ENCODE results near the gene PLCH1. TPM values are rescaled to one million over a fixed set of nuclear protein-coding genes. Genes with fewer than 3 reads are reported as not detected.

Gene PLCH1
- total and polyA plus RNA-seq, 2 donors (not counting 1 experiment from before 2014, with no cell fraction given): 0.27 TPM; not detected in 1

DNA sequence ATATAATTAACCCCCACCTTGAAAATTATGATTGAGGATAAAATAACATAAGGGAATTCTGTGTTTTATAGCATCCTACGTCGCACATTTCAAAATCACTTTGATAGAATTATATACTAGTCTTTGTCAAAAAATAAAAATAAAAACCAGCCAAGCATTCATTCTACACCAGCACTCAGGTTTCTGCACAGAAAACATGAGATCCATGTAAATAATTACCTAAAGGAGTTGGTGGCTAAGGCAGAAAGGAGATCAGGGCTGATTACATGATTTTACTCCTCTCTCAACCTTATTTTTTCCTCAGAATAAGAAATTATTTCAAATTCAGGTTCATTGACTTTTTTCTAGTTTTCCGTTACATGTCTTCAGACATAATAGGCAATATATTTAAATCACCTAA, 194.5 kb downstream of the PLCH1 start:
- H3K27me3 Mint-ChIP-seq: no peaks in the 10 kb centered on the region
- no CpG with 5 or more reads among the region's 3 CpGs for WGBS (ENCODE audit: insufficient coverage)
- Histone ChIP-seq H2AFZ (ENCODE audit: insufficient read depth, low read depth, low read length, poor library complexity, severe bottlenecking) (no peak overlapping the region), H3K4me2 (replicated peaks; ENCODE audit: low read depth, low read length, poor library complexity, severe bottlenecking) (no peak overlapping the region), H3K79me2 (ENCODE audit: control insufficient read depth, insufficient read depth, low read length) (no peaks in the 10 kb centered on the region), H3K27ac (ENCODE audit: low read length in 2 of 2) (no peak overlapping the region), H3K9me3 (ENCODE audit: control extremely low read depth in 1 of 3, control insufficient read depth in 2 of 3, insufficient read depth in 1 of 3, low read length in 2 of 3) (no peaks in the 10 kb centered on the region), H3K4me3 (ENCODE audit: control extremely low read depth in 1 of 5, extremely low read depth in 1 of 5, insufficient read depth in 1 of 5, low read depth in 2 of 5, low read length in 4 of 5) (no peak overlapping the region), H3K4me1 (ENCODE audit: control insufficient read depth in 2 of 2, insufficient read depth in 2 of 2, low read length in 2 of 2) (peaks cover 7 to 8% of the 10 kb centered on the region in 2 donors), H3K36me3 (replicated peaks in 1 of 2; ENCODE audit: control extremely low read depth in 1 of 2, control insufficient read depth in 1 of 2, extremely low read depth in 1 of 2, insufficient read depth in 2 of 2, low read length in 1 of 2) (no peaks in the 10 kb centered on the region), H3K9ac (ENCODE audit: low read length) (no peak overlapping the region), H4K20me1 (ENCODE audit: control insufficient read depth, insufficient read depth, low read length, poor library complexity, severe bottlenecking) (no peaks in the 10 kb centered on the region), H3K27me3 (replicated peaks in 1 of 4; ENCODE audit: control extremely low read depth in 1 of 4, control insufficient read depth in 3 of 4, insufficient read depth in 4 of 4, low read length in 3 of 4) (no peaks in the 10 kb centered on the region)
- TF ChIP-seq EZH2 (IDR thresholded peaks at IDR 0.05; ENCODE audit: borderline replicate concordance, insufficient read depth, low read depth, low read length, poor library complexity, severe bottlenecking): no peak
- TF ChIP-seq, protein P1, sequence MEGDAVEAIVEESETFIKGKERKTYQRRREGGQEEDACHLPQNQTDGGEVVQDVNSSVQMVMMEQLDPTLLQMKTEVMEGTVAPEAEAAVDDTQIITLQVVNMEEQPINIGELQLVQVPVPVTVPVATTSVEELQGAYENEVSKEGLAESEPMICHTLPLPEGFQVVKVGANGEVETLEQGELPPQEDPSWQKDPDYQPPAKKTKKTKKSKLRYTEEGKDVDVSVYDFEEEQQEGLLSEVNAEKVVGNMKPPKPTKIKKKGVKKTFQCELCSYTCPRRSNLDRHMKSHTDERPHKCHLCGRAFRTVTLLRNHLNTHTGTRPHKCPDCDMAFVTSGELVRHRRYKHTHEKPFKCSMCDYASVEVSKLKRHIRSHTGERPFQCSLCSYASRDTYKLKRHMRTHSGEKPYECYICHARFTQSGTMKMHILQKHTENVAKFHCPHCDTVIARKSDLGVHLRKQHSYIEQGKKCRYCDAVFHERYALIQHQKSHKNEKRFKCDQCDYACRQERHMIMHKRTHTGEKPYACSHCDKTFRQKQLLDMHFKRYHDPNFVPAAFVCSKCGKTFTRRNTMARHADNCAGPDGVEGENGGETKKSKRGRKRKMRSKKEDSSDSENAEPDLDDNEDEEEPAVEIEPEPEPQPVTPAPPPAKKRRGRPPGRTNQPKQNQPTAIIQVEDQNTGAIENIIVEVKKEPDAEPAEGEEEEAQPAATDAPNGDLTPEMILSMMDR (IDR thresholded peaks at IDR 0.05): no peak
- H3K4me3 Mint-ChIP-seq: no peak overlapping the region
- peaks cover 24% of the 10 kb centered on the region for H3K4me1 Mint-ChIP-seq
- H3K27ac Mint-ChIP-seq: no peak overlapping the region
- intact Hi-C loops (cut with micrococcal nuclease): no loop called here
- DNase-seq (no peak), ATAC-seq (ENCODE audit: low read depth) (no peak)
- POLR2A ChIA-PET: no interaction called here
- CTCF ChIA-PET: no interaction called here
- H3K9me3 Mint-ChIP-seq (ENCODE audit: insufficient read depth): no peaks in the 10 kb centered on the region

DNA sequence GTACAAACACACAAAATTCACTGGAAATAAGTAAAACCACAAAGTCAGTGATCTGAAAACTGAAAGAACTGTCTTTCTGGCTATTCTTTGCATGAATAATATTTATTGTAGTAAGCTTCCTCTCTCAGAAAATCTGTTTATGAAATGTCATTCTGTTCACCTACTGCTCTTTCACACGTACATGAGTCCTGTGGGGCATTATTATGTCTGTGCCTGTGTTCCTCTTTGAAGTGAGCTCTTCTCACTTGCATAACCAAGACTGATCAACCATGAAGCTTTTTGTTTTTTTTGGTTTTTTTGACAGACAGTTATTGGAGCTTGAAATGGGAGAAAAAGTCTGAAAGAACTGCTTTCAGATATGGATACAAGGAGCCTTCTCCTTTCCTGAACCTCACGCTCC, 195.8 kb downstream of the PLCH1 start:
- Histone ChIP-seq H3K36me3 (replicated peaks in 1 of 2; ENCODE audit: control extremely low read depth in 1 of 2, control insufficient read depth in 1 of 2, extremely low read depth in 1 of 2, insufficient read depth in 2 of 2, low read length in 1 of 2) (no peaks in the 10 kb centered on the region), H3K4me3 (ENCODE audit: control extremely low read depth in 1 of 5, extremely low read depth in 1 of 5, insufficient read depth in 1 of 5, low read depth in 2 of 5, low read length in 4 of 5) (no peak overlapping the region), H2AFZ (ENCODE audit: insufficient read depth, low read depth, low read length, poor library complexity, severe bottlenecking) (no peak overlapping the region), H3K27ac (ENCODE audit: low read length in 2 of 2) (no peak overlapping the region), H3K9me3 (ENCODE audit: control extremely low read depth in 1 of 3, control insufficient read depth in 2 of 3, insufficient read depth in 1 of 3, low read length in 2 of 3) (no peaks in the 10 kb centered on the region), H3K27me3 (replicated peaks in 1 of 4; ENCODE audit: control extremely low read depth in 1 of 4, control insufficient read depth in 3 of 4, insufficient read depth in 4 of 4, low read length in 3 of 4) (no peaks in the 10 kb centered on the region), H3K4me1 (ENCODE audit: control insufficient read depth in 2 of 2, insufficient read depth in 2 of 2, low read length in 2 of 2) (peaks cover 7 to 8% of the 10 kb centered on the region in 2 donors), H4K20me1 (ENCODE audit: control insufficient read depth, insufficient read depth, low read length, poor library complexity, severe bottlenecking) (no peaks in the 10 kb centered on the region), H3K79me2 (ENCODE audit: control insufficient read depth, insufficient read depth, low read length) (no peaks in the 10 kb centered on the region), H3K4me2 (replicated peaks; ENCODE audit: low read depth, low read length, poor library complexity, severe bottlenecking) (no peak overlapping the region), H3K9ac (ENCODE audit: low read length) (no peak overlapping the region)
- Mint-ChIP-seq H3K4me1 (peaks cover 19% of the 10 kb centered on the region), H3K27ac (no peak overlapping the region), H3K27me3 (no peaks in the 10 kb centered on the region), H3K4me3 (no peak overlapping the region), H3K9me3 (ENCODE audit: insufficient read depth) (no peaks in the 10 kb centered on the region)
- ChIA-PET CTCF (interaction anchor here (1.3 kb wide), 1 partner anchor 30 kb away, joined by 8 read pairs; no protein-coding TSS in a partner anchor), POLR2A (no interaction called here)
- DNase-seq: peak; percentile 8
- no CpG with 5 or more reads among the region's 2 CpGs for WGBS (ENCODE audit: insufficient coverage)
- ATAC-seq (ENCODE audit: low read depth): peak; percentile 68
- TF ChIP-seq, protein P1 (IDR thresholded peaks at IDR 0.05): no peak
- no peak for TF ChIP-seq EZH2 (IDR thresholded peaks at IDR 0.05; ENCODE audit: borderline replicate concordance, insufficient read depth, low read depth, low read length, poor library complexity, severe bottlenecking)
- intact Hi-C loops (cut with micrococcal nuclease): no loop called here

Measured in B cell (primary cell).